Ascending aorta (tissue), 2 donors: ENCODE measurements around the gene COX15. TPM values are rescaled to one million over a fixed set of nuclear protein-coding genes. Genes with fewer than 3 reads are reported as not detected.
"Not testable (repeated sequence)": the region's sequence is repeated elsewhere in the genome, so short reads cannot be mapped to it uniquely, and the experiment has no call there.

Experiments
- DNase-seq, 2 donors: peaks; one replicate each; pipeline ENCODE4 v3.0.0-alpha.2; 2019; ENCODE audit warnings: low spot score in 2 of 2
- H3K27ac ChIP-seq, 2 donors: fragments of 200-600 bp; sonication (generic); one replicate each; pipeline ENCODE4 v1.5.1; 2016 to 2017; ENCODE audit warnings: mild to moderate bottlenecking in 1 of 2
- H3K27me3 ChIP-seq: fragments of 200-600 bp; sonication (generic); one replicate; pipeline ENCODE4 v1.5.1; 2017
- H3K36me3 ChIP-seq, 2 donors: fragments of 200-600 bp; sonication (generic); one replicate each; pipeline ENCODE4 v1.5.1; 2016
- H3K4me1 ChIP-seq, 2 donors: fragments of 200-600 bp; sonication (generic); one replicate each; pipeline ENCODE4 v1.5.1; 2016 to 2017; ENCODE audit warnings: mild to moderate bottlenecking in 1 of 2
- H3K4me3 ChIP-seq, 2 donors: fragments of 200-600 bp; sonication (generic); one replicate each; pipeline ENCODE4 v1.5.1; 2016 to 2017; ENCODE audit warnings: mild to moderate bottlenecking in 1 of 2
- H3K9me3 ChIP-seq, 2 donors: fragments of 200-600 bp; sonication (generic); one replicate each; pipeline ENCODE4 v1.5.1; 2016
- intact Hi-C: fragments of 100-400 bp; cut with DNase I; formaldehyde crosslinking; loops from one replicate; pipeline ENCODE4 v1.15.1; 2023
- total RNA-seq: library from RNA; depleted of rRNA; stranded (reverse); fragments of >200 nt; gene quantifications from one replicate; pipeline ENCODE4 v1.1.0, GENCODE V29; 2016
- TF ChIP-seq, protein P1 (sequence below), 3 experiments: fragments of 200-600 bp in 2 of 3; fragments of 450-650 bp in 1 of 3; sonication (generic) in 2 of 3; IDR thresholded peaks; one replicate each; pipeline ENCODE4 v1.5.1; 2016 to 2019; ENCODE audit warnings: antibody characterized with exemption in 3 of 3, mild to moderate bottlenecking in 1 of 3, moderate library complexity in 1 of 3

The COX15 gene
- total RNA-seq, 1 donor from 2014 or later: 22.0 TPM

DNA sequence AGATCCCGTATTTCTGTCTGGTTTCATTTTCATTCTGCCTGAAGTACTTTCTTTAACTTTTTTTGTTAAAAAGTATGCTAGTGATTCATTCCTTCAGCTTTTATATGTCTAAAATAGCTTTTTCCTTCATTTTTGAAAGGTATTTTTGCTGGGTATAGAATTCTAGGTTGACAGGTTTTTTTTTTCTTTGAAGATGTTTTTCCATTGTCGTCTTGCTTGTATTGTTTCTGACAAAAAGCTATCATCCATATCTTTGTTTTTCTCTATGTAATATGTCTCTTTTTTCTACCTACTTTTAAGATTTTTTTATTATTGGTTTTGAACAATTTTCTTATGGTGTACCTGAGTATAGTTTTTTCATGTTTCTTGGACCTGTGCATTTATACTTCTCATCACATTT is 8.3 kb upstream of the COX15 start:
- H3K36me3 ChIP-seq: peaks cover 62 to 83% of the 10 kb centered on the region in 2 donors
- H3K27me3 ChIP-seq: no peaks in the 10 kb centered on the region
- H3K4me1 ChIP-seq: no peaks in the 10 kb centered on the region
- no peak for DNase-seq
- H3K9me3 ChIP-seq: peaks cover 11 to 16% of the 10 kb centered on the region in 2 donors
- TF ChIP-seq, protein P1, sequence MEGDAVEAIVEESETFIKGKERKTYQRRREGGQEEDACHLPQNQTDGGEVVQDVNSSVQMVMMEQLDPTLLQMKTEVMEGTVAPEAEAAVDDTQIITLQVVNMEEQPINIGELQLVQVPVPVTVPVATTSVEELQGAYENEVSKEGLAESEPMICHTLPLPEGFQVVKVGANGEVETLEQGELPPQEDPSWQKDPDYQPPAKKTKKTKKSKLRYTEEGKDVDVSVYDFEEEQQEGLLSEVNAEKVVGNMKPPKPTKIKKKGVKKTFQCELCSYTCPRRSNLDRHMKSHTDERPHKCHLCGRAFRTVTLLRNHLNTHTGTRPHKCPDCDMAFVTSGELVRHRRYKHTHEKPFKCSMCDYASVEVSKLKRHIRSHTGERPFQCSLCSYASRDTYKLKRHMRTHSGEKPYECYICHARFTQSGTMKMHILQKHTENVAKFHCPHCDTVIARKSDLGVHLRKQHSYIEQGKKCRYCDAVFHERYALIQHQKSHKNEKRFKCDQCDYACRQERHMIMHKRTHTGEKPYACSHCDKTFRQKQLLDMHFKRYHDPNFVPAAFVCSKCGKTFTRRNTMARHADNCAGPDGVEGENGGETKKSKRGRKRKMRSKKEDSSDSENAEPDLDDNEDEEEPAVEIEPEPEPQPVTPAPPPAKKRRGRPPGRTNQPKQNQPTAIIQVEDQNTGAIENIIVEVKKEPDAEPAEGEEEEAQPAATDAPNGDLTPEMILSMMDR (IDR thresholded peaks at IDR 0.05): no peak
- no peak overlapping the region for H3K4me3 ChIP-seq
- no peak overlapping the region for H3K27ac ChIP-seq
- intact Hi-C loops: no loop called here

GRCh38 chr10:99734111-99734510 is 2.2 kb upstream of the COX15 start:
- intact Hi-C loops: loop anchor here (5.0 to 10.0 kb wide), 2 partner anchors 53 to 1599 kb away; partner anchors contain the start of gene R3HCC1L
- peaks cover 0 to 15% of the 10 kb centered on the region in 2 donors for H3K4me1 ChIP-seq
- not testable (repeated sequence) for H3K27ac ChIP-seq, DNase-seq, H3K4me3 ChIP-seq, H3K9me3 ChIP-seq, H3K27me3 ChIP-seq
- peaks cover 15 to 25% of the 10 kb centered on the region in 2 donors for H3K36me3 ChIP-seq

DNA sequence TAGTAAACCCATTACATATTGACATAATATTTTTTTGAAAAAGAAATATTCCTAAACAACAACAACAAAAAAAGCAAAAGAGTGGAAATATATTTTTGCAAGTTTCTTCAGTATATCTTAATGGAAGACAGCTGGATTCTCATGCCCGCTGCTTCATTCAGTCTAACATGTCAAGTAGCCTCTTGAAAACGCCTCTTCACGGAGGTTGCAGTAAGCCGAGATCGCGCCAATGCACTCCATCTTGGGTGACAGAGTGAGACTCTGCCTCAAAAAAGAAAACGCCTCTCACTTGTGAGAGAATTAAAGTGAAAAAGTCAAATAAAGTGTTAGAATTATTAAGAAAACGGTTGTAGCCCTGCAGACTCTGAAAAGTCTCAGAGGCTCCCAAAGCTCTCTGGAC is 1.4 kb upstream of the COX15 start:
- DNase-seq: no peak
- TF ChIP-seq, protein P1 (IDR thresholded peaks at IDR 0.05): no peak
- Histone ChIP-seq H3K9me3 (no peaks in the 10 kb centered on the region), H3K27me3 (no peaks in the 10 kb centered on the region), H3K4me1 (peaks cover 0 to 15% of the 10 kb centered on the region in 2 donors), H3K27ac (no peak overlapping the region), H3K4me3 (peak overlapping the region in 1 of 2 donors; percentile 88), H3K36me3 (peaks cover 16 to 21% of the 10 kb centered on the region in 2 donors)
- intact Hi-C loops: loop anchor here (2.0 to 10.0 kb wide), 5 partner anchors 54 to 1599 kb away; partner anchors contain the start of genes GOT1, R3HCC1L and SLC25A28

DNA sequence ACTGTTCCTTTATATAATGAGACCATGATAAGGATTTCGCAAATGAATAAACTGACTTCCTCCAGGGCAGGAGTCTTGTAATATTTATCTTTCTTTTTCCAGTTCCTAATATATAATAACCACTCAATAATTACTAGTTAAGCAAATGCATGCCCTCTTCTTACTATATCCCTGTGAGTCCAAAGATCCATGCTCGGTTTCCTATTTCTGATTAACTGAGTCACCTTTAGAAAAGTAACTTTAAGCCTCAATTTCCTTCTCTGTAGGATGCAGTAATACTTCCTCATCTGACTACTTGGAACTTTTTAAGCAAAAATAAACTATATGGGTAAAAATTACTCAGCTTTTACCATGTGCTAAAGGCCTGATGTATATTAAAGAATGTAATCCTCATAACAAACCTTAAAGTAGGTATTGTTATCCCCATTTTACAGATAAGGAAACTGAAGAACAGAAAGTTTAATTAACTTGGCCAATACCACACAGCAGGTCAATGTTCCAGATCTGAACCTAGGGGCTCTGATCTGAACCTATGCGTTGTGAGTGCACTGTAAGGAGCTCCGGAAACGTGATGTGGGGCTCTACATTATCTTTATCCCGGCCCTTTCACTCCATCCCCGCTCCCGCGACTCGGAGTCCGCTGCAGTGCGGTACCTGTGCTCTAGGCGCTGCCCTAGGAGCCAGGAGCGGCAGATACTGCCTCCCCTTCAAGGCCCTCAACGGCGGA is 458 bp downstream of the COX15 start:
- TF ChIP-seq, protein P1 (IDR thresholded peaks at IDR 0.05): no peak
- Histone ChIP-seq H3K36me3 (peaks cover 13 to 16% of the 10 kb centered on the region in 2 donors), H3K9me3 (no peaks in the 10 kb centered on the region), H3K4me3 (peak overlapping the region; percentile 76 to 88), H3K4me1 (peaks cover 0 to 15% of the 10 kb centered on the region in 2 donors), H3K27ac (peak overlapping the region; percentile 85 to 91), H3K27me3 (no peaks in the 10 kb centered on the region)
- no peak for DNase-seq
- intact Hi-C loops: loop anchor here (1.0 to 10.0 kb wide), 7 partner anchors 56 to 1597 kb away; partner anchors contain the start of genes DNMBP, ENTPD7, GOT1 and R3HCC1L

GRCh38 chr10:99730026-99730425 is 1.9 kb downstream of the COX15 start:
- TF ChIP-seq, protein P1 (IDR thresholded peaks at IDR 0.05): no peak
- Histone ChIP-seq H3K4me3 (no peak overlapping the region), H3K4me1 (peaks cover 0 to 15% of the 10 kb centered on the region in 2 donors), H3K36me3 (peaks cover 23 to 24% of the 10 kb centered on the region in 2 donors), H3K9me3 (no peaks in the 10 kb centered on the region), H3K27ac (no peak overlapping the region), H3K27me3 (no peaks in the 10 kb centered on the region)
- intact Hi-C loops: loop anchor here (5.0 to 10.0 kb wide), 2 partner anchors 57 to 1595 kb away; partner anchors contain the start of gene R3HCC1L
- no peak for DNase-seq

DNA sequence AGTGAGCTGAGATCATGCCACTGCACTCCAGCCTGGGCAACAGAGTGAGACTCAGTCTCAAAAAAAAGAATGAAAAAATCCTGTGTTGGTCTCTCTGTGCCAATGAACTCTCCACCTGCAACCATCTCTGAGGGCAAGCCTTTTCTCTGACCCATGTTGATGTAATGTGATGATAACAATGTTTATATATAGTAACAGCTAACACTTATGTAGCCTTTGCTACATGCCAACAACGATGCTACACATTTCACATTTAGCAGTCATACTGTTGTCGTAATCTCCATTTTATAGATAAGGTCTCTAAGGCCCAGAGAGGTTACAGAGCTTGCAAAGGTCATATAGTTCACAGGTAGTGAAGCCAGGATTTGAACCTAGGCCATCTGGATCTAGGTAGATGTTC is 11.5 kb downstream of the COX15 start:
- H3K4me3 ChIP-seq: no peak overlapping the region
- no peaks in the 10 kb centered on the region for H3K27me3 ChIP-seq
- no peak overlapping the region for H3K27ac ChIP-seq
- TF ChIP-seq, protein P1 (IDR thresholded peaks at IDR 0.05): no peak
- no peaks in the 10 kb centered on the region for H3K4me1 ChIP-seq
- H3K36me3 ChIP-seq: peaks cover 51 to 96% of the 10 kb centered on the region in 2 donors
- H3K9me3 ChIP-seq: no peaks in the 10 kb centered on the region
- no peak for DNase-seq
- intact Hi-C loops: no loop called here
